T follicular helper cell (primary cell): ENCODE measurements around the gene HSDL2.

ENCODE experiments used
- DNase-seq: peaks from one replicate; pipeline ENCODE4 v3.0.0-alpha.2; 2020; ENCODE audit warnings: low read depth

Gene HSDL2

DNA sequence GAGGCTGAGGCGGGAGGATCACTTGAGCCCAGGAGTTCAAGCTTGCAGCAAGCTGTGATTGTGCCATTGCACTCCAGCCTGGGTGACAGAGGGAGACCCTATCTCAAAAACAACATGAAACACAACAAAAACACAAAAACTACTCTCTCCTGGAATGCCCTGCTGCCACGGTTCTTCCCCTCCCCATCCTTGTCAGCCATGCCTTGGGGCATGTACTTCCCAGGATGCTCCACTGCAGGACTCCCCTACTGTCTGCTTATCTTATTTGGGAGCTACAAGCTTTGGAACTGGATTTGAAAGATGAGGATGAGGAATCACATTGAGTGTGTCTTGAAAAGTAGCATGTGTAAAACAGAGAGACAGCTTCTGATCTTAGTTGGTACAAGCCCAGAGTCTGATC lies 66.6 kb downstream of the HSDL2 start:
- no peak for DNase-seq

DNA sequence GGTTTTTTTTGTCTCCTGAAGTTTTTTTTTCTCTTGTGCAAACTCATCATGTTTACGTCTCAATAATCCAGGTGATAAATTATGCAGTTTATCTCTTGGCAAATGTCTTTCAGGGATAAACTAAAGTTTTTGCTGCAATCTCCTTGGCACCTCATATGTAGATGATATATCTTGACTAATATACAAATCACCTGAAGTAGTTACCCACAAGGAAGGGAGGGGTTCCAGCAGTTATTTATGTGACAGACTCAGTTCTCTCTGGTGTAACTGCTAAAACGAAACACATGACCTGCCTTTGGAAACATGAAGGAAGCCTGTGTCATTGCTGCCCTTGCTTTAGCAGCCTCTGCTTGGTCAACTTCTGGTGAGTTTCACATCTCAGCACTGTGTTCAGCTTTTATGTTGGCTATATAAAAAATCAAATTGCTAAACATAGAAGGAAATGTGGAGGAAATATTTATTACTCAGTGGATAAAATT lies 67.4 kb downstream of the HSDL2 start:
- DNase-seq: no peak

DNA sequence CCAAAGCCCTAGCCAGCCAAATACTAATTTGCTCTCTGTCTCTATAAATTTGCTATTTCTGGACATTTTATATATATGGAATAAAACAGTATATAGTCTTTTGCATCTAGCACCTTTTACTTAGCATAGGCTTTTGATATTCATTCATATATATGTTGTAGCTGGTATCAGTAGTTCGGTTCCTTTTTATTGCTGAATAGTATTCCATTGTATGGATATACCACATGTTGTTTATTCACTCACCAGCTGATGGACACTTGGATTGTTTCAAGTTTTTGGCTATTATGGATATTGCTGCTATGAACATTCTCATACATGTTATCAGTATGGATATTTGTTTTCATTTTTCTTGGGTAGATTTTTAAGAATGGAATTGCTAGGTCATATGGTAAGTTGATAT lies 82.9 kb downstream of the HSDL2 start:
- no peak for DNase-seq

DNA sequence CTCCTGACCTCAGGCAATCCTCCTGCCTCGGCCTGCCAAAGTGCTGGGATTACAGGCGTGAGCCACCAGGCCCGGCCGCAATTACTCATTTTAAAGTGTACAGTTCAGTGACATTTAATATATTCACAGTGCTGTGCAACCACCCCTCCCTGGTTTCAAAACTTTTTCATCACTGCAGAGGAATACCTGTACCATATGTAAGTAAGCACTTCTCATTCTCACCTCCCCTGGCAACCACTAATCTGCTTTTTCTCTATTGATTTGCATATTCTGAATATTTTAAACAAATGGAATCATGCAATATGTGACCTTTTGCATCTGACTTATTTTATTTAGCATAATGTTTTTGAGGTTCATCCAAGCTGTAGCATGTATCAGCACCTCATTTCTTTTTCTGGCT lies 85.4 kb downstream of the HSDL2 start:
- DNase-seq: no peak

DNA sequence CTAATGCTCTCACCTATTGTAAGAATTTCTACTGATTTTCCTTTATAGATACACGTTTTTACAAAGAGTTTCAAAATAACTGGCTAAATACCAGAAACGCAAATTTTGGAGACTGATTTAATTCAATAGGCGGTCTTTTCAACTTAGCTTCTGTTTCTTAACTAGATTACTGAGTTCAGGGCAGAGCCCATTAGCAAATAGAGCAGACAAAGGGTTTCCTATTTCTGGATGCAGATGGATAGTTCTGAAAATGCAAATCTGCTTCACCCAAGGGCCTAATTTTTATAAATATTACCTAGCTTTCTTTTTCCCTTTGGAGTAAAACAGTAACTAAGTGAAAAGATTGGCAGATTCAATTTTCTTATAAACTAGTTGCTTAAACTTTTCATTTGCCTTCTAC lies 93.1 kb downstream of the HSDL2 start:
- no peak for DNase-seq

DNA sequence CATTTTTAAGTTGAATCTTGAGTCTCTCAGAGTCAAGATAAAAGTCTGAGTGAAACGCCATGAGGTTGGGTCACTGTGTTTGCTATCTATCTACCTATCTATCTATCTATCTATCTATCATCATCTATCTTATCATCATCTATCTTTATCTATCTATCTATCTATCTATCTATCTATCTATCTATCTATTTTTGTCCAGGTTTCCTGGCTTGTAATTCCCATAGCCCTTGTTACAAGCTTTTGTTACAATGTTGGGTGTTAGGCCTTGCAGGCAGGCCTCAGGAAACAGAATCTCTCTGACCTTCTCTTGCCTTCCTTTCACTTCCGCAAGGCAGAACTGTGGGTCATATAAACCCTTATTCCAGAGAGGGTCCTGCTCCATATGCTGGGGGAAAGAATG lies 94.1 kb downstream of the HSDL2 start:
- DNase-seq: no peak

DNA sequence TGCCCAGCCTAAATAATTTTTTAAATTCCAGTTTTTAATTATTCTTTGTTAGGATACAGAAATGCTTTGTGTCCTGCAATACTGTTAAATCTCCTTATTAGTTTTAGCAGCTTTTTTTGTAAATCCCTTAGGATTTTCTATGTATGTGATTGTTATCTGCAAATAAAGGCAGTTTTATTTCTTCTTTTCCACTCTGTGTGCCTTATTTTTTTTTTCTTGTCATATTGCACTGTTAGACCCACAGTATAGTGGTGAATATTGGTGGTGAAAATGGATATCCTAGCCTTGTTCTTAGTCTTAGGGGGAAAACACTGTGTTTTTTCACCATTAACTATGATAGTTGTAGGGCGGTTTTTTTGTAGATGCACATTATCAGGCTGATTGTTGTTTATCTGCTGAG lies 95.4 kb downstream of the HSDL2 start:
- DNase-seq: no peak

DNA sequence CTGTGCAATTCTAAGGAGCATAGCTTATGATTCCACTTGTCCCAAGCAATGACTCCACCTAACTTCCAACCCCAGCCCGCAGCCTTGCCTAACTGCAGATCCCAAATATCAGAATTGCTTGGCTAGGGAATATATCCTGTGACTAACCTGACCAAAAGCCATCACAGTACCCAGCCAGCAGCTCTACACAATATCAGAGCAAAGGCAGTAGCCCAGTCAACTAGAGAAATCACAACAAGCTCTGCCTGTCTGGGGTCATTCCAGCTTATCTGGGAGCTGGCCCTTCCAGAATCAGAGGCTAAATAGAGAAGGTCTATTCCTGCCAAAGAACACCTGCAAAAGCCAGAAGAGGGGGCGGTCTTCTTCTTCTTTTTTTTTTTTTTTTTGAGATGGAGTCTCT lies 97.4 kb downstream of the HSDL2 start:
- no peak for DNase-seq

DNA sequence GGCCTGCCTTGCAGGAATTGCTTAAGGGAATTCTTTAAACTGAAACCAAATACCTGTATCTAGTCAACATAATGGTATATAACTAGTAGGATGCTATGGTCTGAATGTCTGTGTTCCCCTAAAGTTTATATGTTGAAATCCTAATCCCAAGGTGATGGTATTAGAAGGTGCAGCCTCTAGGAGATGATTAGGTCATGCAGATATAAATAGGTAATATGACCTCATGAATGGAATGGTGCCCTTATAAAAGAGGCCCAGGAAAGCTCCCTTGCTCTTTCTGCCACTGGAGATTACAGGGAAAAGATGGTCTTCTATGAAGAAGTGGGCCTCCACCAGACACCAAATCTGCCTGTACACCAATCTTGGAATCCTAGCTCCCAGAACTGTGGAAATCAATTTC lies 99.3 kb downstream of the HSDL2 start:
- DNase-seq: no peak

DNA sequence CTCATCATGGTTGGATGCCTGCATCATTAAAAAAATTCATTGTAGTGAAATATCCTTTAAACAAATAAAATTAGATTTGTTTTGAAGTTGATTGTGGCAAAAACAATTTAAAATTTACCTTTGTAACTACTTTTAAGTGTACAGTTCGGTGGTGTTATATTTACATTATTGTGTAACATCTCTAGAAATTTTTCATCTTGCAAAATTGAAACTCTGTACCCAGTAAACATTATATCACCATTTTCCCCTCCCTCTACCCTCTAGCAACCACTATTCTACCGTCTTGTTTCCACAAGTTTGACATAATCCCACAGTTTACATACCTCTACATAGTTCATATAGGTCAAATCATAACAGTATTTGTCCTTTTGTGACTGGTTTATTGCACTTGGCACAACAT lies 104.7 kb downstream of the HSDL2 start:
- no peak for DNase-seq

DNA sequence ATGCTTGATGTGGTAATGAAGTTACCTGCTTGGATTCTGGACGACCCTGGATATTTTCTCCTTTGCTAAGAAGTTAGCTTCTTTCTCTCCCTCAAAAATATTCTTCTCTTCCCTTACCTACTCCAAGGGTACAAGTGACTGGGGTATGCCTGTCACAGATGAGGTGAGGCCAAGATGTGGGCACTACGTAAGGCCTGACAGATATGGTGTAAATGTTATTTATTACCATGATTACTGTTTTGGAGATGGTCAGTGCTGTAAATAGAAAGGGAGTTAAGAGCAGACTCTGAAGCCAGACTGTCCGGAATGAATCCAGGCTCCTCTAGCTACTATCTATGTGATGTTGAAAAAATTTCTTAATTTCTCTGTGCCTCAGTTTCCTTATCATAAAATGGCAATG lies 105.7 kb downstream of the HSDL2 start:
- DNase-seq: no peak

DNA sequence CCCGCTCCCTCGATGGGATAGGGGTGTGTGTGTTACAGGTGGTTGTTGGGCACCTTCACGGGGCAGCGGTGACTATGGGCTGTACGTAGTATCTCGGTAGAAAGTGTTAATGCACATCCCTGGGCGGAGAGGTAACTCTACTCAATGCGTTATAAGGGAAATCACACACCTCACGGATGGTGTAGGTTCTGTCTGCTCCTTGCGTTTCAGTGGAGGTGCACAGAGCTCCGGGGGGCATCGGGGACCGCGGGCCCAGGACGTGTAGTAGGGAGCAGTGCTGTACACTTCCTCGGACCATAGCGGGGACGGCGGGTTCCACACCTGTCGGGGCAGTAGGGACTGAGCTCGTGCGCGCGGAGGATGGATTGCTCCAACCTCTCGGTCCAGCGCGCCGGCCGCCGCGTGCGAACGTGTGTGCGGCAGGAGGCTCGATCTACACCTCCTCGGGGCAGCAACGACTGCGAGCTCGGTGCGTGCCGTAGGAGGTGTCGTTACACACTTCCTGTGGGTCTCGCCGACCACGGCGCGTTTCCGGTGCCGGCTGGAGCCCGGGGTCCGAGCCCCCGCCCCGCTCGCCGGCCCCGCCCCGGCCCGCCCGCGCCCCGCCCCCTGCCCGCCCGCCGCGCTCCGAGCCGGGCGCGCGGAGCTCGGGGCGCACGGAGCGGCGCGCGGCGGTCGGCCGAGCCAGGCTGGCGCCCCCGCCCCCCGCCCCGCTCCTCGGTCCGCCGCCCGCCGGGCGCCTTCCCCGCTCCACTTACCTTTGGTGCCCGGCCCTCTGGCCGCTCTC lies 106.5 kb downstream of the HSDL2 start, which contains the start of gene KIAA1958:
Gene KIAA1958 (plus strand): TSS at position 607 of the 787 bp plus-strand sequence. CDS start 87,254 bp downstream, outside the sequence.
- DNase-seq: peak; percentile 55

DNA sequence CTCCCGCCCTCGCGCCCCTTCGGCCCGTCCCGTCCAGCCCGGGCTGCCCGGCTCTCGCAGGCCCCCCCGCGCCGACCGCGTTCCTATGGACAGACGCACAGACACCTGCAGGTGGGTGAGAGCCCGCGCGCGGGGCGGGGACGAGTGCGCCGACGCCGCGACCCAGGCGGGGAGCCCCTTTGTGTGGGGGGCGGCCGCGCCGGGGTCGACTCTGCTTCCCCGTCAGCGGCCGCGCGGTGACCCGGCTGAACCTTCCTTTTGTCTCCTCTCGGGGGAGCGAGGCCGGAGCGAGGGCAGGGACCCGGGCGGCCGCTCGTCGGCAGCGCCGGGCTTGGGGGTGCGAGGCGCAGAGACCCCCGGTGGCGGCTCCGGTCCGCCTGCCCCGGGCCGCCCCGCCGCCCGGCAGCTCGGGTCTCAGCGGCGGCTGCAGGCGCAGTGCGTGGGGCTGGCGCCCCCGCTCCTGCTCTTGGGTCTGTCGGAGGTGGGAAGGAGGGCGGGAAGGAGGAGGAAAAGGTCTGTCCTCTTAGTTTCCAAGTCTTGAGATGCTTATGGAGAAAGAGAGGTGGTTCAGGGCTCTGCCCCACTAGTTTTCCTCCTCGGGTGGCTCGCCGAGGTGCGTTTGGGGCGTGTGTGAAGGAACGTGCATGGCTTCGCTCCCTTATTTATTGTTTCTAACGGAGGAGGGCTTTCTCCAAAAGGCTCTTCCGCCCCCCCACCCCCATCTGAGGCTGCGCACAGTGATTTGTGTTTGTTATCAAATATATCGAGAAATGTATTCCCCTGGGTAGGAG lies 107.3 kb downstream of the HSDL2 start:
- DNase-seq: peak; percentile 43

DNA sequence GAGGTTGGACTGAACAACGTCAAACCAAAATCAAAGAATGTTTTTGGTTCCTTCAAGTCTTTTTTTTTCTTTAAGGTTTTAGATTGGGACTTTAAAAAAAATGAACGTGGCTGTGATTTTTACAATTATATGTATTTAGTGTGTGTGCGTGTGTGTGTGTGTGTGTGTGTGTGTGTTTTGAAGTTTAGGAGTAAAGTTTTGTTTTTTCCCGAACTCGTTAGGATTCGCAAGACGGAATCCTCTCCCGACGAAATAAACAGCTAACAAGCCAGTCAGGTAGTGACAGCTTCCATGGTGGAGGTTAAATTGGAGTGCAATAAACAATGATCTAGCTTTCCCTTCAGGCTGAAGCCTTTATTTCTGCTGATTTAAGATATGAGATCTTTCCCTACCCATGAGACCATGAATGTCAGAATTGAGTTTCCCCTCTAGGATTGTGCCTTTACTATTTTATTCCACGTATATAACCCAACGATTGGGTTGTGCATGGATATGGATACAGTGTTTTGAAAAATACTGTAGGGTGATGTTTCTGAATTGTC lies 108.0 kb downstream of the HSDL2 start:
- no peak for DNase-seq

DNA sequence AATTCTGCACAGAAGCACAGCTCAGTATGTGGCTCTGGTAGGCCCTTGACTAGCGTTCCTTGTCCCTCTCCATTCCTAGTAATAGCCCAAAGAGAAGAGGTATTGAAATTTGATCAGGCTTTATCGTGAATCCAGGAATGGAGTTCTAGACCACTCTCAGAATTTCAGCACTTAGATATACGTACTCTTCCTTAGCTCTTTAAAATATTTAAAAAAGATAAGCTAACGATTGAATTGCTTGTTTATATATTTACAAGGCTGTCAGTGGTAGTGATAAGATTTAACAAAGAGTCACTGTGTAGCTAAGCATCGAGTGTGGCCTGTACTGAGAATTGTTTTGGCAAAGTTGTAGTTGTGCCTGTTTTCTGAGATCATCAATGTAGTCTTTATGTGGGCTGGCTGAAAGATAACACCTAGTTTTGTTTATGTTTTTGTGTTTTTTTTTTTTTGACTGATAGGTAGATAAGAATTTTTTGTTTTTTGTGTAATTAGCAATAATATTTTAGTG lies 109.2 kb downstream of the HSDL2 start:
- DNase-seq: no peak

DNA sequence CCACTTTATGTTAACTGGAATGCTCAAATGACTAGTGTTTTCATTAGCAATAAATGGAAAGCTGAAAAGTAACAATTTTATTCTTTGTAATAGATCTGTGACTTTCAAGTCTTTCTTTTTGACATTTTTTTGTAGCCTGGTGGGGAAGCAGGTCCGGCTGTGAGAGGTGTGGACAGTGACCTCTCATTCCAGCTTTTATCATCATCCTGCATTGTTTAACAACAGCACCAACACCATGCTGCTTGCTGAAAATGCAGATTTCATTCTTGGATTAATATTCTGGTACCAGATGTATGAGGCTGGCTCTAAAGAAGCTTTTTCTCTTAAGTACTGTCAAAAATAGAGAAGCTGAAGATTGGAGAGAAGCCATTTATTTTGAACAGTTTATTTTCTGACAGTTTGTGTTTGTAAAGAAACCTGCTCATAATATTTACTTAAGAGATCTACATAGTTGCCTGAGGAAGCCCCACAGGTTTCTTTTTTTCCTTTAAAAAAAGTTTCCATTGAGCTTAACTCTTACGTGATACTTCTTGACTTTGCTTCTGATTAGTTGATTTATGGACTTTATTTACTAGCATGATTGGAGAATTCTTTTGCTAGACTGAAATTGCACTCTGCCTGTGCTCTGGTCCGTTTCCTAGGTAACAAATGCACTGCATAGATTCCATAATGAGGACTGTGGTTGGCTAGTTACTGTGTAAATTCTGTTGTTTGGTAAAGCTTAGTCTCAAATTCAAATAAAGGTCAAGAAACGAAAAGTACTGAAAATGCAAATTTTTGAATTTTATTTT lies 110.2 kb downstream of the HSDL2 start:
- no peak for DNase-seq

DNA sequence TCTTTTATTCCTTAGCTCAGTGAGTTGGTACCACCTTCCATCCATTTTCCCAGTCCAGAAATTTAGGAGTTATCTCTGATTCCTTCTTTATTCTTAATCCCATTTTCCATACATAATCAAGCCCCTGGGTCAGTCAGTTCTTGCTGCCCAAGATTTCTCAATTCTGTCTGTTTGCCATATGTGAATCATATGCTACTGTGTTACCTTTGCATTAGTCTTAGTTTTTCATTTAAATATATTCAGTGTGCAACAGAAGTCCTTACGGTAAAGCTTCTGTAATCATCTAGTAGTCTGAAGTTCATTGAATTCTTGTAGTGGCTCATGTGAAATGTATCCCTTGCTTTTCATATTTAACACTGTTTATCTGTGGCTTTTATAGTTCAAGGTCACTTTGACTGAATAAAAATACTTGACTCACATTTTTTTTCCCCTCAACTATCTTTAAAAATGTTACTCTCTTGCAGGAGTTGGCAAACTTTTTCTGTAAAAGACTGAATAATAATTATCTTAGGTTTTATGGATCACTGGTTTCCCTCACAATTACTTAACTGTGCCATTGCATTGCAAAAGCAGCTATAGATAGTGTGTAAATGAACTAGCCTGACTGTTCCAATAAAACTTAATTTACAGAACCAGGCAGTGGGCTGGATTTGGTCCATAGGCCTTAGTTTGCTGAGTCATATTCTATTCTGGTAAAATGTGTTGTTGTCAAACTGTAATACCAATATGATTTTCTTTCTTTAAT lies 113.7 kb downstream of the HSDL2 start:
- no peak for DNase-seq

DNA sequence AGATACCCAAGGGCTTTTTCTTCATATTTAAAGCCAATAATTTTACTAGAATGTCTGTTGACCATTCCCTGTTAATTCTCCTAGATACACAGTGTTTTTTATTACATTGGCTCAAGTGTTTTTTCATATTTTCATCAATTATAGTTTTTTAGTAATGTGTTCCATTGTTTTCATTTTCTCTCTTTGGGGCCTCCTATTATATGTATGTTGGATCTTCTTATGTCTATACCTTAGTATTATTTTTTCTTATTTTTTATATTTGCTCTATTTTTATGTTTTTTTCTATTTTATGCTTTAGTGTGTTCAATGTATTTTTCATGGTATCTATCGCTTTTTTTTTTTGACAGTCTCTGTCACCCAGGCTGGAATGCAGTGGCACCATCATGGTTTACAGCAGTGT lies 114.2 kb downstream of the HSDL2 start:
- DNase-seq: no peak

DNA sequence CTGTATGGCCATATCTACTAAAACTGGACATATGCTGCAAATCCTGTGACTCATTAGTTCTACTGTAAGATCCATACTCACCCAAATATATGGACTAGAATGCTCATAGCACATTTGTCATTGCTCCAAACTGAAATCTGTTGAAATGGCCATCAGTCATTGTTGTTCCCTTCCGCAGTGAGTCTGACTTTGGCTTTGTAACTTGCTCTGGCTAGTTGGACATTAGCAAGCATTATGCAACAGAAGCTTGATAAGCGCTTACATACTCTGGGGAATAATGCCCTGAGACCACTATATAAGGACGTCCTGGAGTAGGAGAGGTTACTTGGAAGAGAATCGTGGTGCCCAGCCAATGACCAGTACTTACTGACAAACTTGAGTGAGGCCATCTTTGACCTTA lies 115.7 kb downstream of the HSDL2 start:
- no peak for DNase-seq

DNA sequence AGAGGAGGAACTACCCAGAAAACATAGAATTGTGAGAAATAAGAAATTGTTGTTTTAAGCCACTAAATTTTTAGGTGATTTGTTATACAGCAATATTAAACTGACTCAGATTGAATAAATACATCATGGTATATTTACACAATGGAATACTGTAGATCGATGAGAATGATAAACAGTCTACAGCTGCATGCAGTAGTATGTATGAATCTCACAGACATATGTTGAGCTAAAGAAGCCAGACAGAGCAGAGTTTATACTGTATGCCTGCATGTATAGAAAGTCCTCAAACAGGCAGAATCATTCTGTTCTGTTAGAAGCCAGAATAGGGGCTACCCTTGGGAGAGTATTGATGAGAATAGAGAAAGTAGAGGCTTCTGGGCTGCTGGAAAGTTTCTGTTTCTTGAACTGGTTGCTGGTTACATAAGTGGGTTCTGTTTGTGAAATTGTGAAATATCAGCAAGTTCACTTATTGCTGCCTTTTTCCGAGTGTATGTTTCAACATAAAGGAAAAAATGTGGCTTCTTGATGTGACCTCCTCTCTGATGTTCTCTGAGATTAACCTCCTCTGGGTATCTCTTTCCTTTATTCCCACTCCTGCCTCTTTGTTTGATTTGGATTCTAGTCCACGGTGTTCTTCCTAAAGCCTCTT lies 116.3 kb downstream of the HSDL2 start:
- DNase-seq: no peak

DNA sequence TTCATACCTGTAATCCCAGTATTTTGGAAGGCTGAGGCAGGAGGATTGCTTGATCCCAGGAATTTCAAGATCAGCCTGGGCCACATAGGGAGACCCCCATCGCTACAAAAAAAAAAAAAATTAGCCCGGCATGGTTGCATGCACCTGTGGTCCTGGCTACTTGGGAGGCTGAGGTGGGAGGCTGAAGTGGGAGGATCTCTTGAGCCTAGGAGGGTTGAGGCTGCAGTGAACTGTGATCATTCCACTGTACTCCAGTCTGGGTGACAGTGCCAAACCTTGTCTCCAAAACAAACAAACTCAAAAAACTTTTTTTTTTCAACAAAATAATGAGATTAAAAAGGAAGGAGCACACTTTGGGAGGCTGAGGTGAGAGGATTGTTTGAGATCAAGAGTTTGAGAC lies 120.9 kb downstream of the HSDL2 start:
- DNase-seq: no peak
